G401 (cell line): ENCODE results near the gene NADK. TPM values are rescaled to one million over a fixed set of nuclear protein-coding genes. Genes with fewer than 3 reads are reported as not detected.

Source experiments
- DNase-seq: peaks from one replicate; pipeline ENCODE4 v3.0.0-alpha.2; 2015; ENCODE audit warnings: low spot score
- in situ Hi-C: cut with HindIII; loops from 2 replicates; pipeline ENCODE4 v1.10.0; 2016; ENCODE audit warnings: low sequenced_read_pairs, mixed read lengths
- total RNA-seq: library from RNA; depleted of rRNA; stranded (reverse); fragments of >200 nt; shearing (Covaris generic); gene quantifications from 2 replicates; pipeline ENCODE4 v1.2.3, GENCODE V29; 2014

Gene NADK
- total RNA-seq, 1 experiment from 2014 or later: 74.4 TPM

DNA sequence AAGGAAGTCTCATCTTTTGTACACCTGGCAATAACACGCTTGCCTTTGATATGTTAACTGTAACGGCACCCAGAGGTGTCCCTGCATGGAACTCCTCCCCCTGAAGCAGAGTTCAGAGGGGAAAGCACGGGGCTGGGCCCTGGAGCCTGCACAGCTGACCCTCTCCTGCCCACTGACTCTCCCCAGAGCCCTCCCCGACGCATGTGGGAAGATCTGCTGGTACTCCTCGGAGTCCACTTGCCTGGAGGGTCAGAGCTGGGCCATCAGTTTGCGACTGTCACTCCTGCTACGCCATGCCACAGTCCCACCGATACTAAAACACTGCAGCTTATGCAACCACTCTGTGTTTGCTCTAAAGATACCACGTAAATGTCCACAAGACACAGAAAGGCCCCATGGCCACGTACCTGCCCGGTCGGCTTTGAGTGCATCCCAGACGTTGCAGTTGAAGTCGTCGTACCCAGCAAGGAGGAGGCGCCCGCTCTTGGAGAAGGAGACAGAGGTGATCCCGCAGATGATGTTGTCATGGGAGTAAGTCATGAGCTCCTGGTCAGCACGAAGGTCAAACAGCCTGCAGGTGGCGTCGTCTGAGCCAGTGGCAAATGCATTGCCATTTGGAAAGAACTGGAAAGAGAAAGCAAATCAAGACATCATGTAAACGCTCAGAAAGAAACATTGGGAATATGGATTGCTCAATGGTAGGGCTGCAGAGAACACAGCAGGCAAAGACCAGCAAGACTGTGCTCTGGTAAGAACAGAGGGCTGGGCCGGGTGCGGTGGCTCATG, 10.6 kb upstream of the NADK start:
- in situ Hi-C loops: no loop called here
- DNase-seq: no peak

- no peak for DNase-seq
- in situ Hi-C loops: no loop called here
Observed at GRCh38 chr1:1788136-1788535, 9.9 kb upstream of the NADK start.

- in situ Hi-C loops: no loop called here
- DNase-seq: no peak
Observed at GRCh38 chr1:1786836-1787605, 8.8 kb upstream of the NADK start.

DNA sequence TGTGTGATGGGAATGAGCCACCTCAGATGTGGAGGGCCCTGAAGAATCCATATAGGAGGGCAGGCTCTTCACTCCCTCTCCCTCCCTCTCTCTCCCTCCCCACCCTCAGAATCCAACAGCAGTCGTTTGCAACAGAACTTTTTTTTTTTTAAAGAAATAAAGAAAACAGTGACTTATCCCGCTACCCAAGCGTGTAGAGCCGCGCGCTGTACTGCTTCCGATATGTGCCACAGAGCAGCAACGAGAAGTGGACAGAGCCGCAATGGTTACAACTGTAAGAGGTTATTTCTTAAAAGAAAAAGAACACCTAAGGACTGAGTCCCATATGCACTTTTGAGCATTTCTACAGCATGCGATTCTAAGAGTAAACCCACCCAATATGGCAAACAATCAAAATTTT, 7.4 kb upstream of the NADK start:
- in situ Hi-C loops: no loop called here

DNA sequence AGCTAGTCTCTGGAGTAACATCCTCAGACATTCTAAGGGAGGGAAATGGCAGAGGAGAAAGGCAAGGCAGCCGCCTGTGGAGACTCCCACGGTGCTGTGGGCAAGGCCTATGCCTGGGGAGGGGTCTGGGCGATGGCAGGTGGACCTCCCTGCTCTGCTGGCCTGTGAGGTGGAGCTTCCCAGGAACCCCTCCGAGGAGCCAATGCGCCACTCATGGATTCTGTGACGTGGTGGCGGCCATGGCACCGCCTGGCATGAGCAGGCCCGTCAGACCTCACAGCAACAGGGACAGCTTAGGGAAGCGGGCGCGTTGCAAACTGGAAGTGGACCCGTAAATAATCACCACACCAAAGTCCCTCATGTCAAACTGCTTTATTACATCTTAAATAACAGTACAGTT, 6.7 kb upstream of the NADK start:
- in situ Hi-C loops: no loop called here

More for the DNA sequence above, 7.4 kb upstream of the NADK start:
- DNase-seq: no peak

DNA sequence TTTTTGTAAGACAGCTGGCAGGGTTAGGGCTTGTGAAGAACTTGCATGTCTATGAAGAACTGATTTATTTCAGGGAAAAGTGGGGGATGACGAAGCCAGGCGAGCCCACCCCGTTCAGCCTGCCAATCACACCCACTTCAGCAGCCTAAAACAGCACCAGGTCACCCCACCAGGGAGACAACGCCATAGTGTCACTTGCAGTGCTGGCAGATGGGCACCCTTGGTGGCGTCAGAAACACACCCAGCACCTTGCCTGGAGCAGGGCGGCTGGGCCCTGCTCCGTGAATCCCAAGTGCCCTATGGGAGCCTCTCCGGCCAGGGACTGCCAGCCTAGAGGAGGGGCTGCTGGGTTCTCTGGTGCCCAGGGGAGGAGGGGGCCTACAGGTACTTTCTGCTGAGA, 5.0 kb upstream of the NADK start:
- no peak for DNase-seq
- in situ Hi-C loops: no loop called here

More for the DNA sequence above, 6.7 kb upstream of the NADK start:
- no peak for DNase-seq

- peak; percentile 44 for DNase-seq
- in situ Hi-C loops: no loop called here
Observed at GRCh38 chr1:1782399-1783221, 4.3 kb upstream of the NADK start.

DNA sequence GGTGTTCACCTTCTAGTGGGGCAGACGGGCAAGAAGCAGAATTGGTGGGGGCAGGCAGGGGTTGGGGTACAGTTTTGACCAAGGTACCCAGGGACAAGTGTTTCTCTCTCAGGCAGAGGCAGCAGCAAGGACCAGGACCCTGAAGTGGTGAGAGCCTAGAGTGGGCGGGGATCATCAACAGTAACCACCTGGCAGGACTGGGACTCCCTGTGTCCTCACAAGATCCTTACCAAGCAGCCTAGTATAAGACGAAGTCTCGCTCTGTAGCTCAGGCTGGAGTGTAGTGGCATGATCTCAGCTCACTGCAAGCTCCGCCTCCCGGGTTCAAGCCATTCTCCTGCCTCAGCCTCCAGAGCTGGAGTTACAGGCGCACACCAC, 3.2 kb upstream of the NADK start:
- in situ Hi-C loops: no loop called here
- DNase-seq: no peak

- no peak for DNase-seq
- in situ Hi-C loops: no loop called here
Observed at GRCh38 chr1:1780598-1781525, 2.6 kb upstream of the NADK start.

GRCh38 chr1:1779691-1780597, 1.7 kb upstream of the NADK start:
- in situ Hi-C loops: no loop called here
- DNase-seq: no peak

DNA sequence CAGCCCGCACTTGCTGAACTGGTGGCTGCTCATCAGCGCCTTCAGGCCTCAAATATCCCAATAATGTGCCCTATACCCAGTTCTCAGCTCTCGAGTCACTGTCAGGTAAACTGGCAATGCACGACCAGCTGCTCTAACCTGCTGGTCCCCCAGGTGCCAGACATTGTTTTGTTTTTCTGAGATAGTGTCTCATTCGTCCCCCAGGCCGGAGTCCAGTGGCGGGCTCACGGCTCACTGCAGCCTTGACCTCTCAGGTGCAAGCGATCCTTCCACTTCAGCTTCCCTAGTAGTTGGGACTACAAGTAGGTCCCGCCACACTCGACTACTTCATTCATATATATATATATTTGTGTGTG, 1.0 kb upstream of the NADK start:
- no peak for DNase-seq

GRCh38 chr1:1778663-1779319, 521 bp upstream of the NADK start:
- in situ Hi-C loops: no loop called here
- no peak for DNase-seq

More for the DNA sequence above, 1.0 kb upstream of the NADK start:
- in situ Hi-C loops: no loop called here

GRCh38 chr1:1777583-1777899, 729 bp downstream of the NADK start:
- no peak for DNase-seq
- in situ Hi-C loops: no loop called here

DNA sequence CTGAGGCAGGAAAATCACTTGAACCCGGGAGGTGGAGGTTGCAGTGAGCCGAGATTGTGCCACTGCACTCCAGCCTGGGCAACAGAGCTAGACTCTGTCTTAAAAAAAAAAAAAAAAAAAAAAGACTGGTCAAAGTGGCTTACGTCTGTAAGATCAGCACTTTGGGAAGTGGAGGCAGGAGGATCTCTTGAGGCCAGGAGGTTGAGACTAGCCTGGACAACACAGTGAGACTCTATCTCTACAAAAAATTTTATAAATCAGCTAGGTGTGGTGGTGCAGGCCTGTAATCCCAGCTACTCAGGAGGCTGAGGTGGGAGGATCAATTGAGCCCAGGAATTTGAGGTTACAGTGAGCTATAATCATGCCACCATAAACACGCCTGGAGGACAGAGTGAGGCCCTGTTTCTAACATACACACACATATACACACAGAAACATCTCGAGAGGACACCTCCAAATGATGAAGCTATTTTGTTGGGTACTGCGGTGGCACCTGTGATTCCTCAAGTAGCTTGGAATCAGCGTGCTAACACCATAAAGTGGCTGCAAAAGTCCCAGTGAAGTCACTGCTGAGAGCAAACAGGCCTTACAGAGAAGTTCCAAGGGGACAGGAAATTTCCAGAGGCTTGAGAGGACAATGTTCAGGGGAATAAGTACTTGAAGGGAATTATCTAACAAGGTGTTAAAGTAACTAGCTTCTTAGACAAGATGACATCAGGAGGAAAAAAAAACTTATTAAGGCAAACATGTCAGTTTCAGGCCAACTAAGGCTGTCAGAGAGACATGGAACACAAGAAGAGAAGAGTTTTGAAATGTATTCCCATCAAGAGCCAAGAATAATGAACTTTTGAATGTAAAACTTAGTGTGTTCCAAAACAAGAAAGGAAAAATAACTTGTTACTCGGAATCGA, 1.3 kb downstream of the NADK start:
- no peak for DNase-seq

DNA sequence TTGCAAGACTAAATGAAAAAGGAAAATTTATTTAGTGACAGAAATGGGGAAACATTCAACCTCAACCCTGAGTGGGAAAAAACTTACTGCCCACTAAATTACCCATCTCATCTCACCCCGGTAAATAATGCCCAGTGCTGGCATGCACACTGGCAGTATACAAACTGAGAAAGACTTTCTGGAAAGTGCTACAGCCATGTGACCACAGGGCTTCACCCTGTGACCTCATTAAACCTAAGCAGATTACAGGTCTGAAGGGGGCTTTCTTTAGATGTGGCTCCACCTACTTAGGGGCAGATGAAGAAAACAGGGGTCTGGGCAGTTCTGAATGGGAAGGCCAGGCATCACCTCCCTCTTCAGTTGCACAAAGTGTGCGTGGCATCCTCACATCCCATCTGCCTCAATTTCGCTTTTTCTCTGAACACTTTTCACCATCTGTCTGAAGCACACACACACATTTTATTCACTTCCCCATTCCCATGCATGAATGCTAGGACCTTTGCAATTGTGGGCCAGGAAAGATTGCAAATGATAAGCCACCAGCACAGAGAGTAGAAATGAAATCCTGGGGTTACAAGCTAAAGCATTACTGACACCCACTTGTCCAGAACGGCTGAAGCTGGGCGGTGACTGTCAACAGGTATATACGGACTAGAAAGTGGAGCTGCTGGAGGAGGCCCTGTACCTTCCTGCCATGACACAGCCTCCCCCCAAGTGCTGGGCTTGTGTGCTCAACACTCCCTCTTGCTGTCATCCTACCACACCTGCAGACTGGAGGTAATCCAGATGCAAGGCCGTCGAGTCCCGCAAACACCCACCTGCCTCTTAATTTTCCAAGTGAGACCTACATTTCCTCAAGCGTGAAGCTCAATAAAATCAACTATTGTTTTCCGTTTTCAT, 2.7 kb downstream of the NADK start:
- in situ Hi-C loops: no loop called here
- no peak for DNase-seq

More for the DNA sequence above, 1.3 kb downstream of the NADK start:
- in situ Hi-C loops: no loop called here

- in situ Hi-C loops: no loop called here
- DNase-seq: no peak
Observed at GRCh38 chr1:1773874-1774273, 4.4 kb downstream of the NADK start.
